ENCODE data around the gene CTIF.

DNA sequence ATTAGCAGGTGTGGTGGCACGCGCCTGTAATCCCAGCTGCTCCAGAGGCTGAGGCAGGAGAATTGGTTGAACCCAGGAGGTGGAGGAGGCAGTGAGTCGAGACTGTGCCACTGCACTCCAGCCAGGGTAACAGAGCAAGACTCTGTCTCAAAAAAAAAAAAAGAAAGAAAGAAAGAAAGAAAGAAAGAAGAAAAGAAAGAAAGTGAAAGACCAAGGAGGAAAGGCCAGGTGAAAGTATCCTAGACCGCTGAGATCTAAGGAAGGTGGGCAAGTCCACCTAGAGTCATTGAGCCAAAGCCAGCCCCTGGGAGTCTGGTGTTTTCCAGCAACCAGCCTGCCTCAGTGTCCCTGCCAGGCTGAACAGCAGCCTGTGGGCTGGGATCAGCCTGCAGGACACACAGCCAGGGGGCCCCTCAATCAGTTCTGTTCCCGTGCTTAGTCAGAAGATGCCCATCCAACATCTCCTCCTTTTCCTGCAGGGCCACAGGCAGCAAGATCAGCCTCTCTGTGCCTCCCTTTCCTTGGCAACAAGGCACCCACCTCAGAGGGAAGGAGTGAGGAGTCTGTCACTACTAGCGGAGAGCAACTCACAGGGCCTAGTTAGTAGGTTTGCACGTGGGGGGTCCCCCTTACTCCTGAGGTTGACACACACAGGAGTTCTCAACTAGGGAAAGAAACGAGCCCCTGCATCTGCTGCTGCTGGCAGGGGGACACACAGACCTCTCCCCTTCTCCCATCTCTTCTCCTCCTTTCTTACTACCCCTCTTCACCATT, 347.9 kb downstream of the CTIF start:
- TF ChIP-seq, protein P1, sequence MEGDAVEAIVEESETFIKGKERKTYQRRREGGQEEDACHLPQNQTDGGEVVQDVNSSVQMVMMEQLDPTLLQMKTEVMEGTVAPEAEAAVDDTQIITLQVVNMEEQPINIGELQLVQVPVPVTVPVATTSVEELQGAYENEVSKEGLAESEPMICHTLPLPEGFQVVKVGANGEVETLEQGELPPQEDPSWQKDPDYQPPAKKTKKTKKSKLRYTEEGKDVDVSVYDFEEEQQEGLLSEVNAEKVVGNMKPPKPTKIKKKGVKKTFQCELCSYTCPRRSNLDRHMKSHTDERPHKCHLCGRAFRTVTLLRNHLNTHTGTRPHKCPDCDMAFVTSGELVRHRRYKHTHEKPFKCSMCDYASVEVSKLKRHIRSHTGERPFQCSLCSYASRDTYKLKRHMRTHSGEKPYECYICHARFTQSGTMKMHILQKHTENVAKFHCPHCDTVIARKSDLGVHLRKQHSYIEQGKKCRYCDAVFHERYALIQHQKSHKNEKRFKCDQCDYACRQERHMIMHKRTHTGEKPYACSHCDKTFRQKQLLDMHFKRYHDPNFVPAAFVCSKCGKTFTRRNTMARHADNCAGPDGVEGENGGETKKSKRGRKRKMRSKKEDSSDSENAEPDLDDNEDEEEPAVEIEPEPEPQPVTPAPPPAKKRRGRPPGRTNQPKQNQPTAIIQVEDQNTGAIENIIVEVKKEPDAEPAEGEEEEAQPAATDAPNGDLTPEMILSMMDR (IDR thresholded peaks at IDR 0.05 in 8 of 11, conservative IDR thresholded peaks at IDR 0.05 in 3 of 11), result no peak
- TF ChIP-seq POLR2AphosphoS5 (IDR thresholded peaks at IDR 0.05) (no peak), POLR2A (IDR thresholded peaks at IDR 0.05) (no peak)
